Frontal cortex (tissue), 4 donors: ENCODE results near the gene MYO1E. TPM values are rescaled to one million over a fixed set of nuclear protein-coding genes. Genes with fewer than 3 reads are reported as not detected.
A peak's percentile ranks its signal among the peaks of the same experiment; 100 is the strongest.
"Not testable (repeated sequence)": the region's sequence is repeated elsewhere in the genome, so short reads cannot be mapped to it uniquely, and the experiment has no call there.

ENCODE experiments used
- DNase-seq, 2 donors: peaks; one replicate each; pipeline ENCODE4 v3.0.0; 2012; ENCODE audit warnings: low spot score in 2 of 2
- FAIRE-seq: peaks from 2 replicates; lab custom pipeline; 2012; peaks lifted over from hg19 to GRCh38; lab: Jason Lieb, UNC
- small RNA-seq: library from RNA; depleted of rRNA; stranded (forward); fragments of <200 nt; gene quantifications from one replicate; pipeline ENCODE3, GENCODE V24; 2014
- total RNA-seq: library from RNA; depleted of rRNA; stranded (reverse); fragments of >200 nt; gene quantifications from one replicate; pipeline ENCODE4 v1.2.3, GENCODE V29; 2014
- donor health status: control.
- donor health status: control.
- donor health status: control.

Gene MYO1E
- total RNA-seq, 1 donor from 2014 or later: 11.8 TPM

DNA sequence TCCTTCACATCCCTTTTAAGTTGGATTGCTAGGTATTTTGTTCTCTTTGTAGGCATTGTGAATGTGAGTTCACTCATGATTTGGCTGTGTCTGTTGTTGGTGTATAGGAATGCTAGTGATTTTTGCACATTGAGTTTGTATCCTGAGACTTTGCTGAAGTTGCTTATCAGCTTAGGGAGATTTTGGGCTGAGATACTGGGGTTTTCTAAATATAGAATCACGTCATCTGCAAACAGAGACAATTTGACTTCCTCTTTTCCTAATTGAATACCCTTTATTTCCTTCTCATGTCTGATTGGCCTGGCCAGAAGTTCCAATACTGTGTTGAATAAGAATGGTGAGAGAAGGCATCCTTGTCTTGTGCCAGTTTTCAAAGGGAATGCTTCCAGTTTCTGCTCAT is 245.4 kb downstream of the MYO1E start:
- not testable (repeated sequence) for DNase-seq, FAIRE-seq

DNA sequence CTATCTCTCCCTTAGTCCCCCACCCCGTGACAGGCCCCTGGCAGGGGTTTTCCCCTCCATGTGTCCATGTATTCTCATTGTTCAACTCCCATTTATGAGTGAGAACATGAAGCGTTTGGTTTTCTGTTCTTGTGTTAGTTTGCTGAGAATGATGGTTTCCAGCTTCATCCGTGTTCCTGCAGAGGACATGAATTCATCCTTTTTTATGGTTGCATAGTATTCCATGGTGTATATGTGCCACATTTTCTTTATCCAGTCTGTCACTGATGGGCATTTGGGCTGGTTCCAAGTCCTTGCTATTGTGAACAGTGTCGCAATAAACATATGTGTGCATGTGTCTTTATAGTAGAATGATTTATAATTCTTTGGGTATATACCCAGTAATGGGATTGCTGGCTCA is 247.0 kb downstream of the MYO1E start:
- not testable (repeated sequence) for DNase-seq, FAIRE-seq

DNA sequence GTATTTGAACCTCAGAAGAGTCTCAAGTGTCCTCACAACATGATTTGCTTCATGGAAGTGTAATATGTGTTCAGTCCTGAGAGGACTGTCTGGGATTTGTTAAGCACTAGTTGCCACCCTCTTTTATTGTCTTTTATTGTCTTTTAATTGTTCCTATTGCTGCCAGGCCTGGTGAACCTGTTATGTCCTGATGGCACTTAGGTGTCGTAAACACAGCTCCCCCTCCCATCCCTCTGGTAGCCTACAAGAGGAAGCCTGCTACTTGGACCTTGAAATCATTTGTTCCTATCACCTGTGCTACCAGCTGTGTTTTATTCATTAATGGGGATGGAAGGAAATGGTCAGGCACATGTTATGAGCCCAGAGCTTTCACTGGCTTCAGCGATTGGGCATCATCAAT is 248.4 kb downstream of the MYO1E start:
- FAIRE-seq: no peak
- no peak for DNase-seq

DNA sequence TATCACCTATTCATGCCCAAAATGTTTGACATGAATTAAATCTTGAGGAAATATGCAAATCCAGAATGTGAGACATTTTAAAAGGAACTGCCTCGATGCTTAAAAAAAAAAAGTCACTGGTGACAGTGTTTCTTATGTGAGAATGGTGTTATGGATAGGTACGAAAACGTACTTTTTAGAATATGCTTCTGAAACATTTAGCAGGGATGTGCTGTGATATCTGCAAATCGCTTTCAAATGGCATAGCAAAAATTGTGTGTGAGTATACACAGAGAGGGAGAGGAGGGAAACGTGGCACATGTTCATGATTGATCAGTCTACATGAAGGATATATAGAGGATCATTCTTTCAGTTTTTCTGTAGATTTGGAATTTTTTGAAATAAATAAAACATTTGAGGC is 251.7 kb downstream of the MYO1E start:
- DNase-seq: no peak
- FAIRE-seq: no peak

DNA sequence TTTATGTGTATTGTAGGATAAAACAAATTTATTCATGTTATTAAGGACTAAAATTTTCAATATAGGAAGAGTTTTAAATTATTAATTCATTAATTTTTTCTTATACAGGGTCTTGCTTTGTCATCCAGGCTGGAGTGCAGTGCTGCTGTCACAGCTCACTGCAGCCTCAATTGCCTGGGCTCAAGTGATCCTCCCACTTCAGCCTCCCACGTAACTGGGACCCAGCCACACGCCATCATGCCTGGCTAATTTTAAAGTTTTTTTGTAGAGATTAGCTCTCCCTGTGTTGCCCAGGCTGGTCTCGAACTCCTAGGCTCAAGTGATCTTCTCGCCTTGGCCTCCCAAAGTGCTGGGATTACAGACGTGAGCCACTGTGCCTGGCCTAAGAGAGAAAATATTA is 253.0 kb downstream of the MYO1E start:
- DNase-seq (no peak), FAIRE-seq (no peak)

DNA sequence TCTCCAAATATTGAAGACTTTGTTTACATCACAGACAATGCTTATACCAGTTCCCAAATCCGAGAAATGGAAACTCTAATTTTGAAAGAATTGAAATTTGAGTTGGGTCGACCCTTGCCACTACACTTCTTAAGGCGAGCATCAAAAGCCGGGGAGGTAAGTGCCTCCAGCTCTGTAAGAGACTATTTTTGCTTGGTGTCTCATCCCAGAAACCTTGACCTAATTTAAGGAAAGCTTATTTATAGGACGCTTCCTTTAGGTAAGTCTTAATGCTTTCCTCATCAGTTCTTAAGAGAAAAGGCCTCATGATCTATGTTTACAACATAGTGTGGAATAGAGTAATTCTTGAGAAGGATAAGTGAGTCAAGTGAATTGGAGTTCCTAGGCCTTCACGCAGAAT is 255.9 kb downstream of the MYO1E start:
- FAIRE-seq (no peak), DNase-seq (no peak)

DNA sequence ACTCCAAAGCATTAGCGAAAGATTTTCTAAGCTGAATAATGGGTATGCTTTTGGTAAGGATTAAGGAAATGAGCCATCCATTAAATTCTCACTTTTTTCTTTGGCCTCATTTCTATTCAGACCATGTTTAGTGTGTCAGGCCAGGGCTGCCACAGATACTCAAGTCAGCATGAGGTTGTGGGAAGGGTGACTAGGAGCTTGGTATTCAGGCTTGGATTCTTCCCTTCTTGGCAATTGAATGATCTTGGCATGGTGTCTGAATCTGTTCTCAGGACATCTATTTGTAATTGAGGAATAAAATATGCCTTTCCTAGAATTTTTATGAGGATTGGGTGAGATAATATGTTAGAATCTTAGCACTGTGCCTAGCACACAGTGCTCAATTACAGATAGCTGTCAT is 256.5 kb downstream of the MYO1E start:
- no peak for DNase-seq
- no peak for FAIRE-seq

DNA sequence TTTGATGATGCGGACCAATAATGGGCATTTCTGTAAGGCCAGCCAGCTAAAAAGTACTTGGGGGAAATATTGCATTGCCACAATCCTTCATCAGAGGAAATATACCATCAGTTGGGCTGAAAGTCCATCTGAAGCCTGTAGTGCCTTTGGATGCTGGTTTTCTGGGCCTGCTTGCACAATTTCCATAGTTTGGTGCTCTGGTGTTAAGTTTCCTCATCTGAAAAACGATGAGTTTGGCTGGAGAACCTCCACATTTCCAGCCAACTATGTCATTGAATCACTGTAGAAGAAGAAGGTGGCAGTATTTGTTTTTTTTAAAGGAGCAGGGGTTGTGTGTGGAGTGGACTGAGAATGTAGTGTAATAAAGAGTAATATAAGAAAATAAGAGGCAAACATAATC is 257.6 kb downstream of the MYO1E start:
- DNase-seq (no peak), FAIRE-seq (no peak)

DNA sequence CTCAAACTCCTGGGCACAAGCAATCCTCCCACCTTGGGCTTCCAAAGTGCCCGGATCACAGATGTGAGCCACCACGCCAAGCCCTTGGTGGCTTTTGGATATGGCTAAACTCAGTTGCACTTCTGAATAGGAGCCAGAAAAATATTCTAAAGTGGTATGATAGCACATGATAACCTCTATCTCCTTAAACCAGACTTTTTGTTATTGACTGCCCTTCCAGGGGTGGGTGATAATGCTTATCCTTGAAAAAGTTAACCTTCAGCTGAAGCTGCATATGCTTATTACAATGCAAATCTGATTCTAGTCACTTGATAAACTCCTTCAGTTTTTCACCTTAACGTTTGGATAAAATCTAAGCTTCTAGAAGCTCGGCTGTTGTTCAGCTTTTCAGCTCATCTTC is 261.4 kb downstream of the MYO1E start:
- FAIRE-seq (no peak), DNase-seq (no peak)

DNA sequence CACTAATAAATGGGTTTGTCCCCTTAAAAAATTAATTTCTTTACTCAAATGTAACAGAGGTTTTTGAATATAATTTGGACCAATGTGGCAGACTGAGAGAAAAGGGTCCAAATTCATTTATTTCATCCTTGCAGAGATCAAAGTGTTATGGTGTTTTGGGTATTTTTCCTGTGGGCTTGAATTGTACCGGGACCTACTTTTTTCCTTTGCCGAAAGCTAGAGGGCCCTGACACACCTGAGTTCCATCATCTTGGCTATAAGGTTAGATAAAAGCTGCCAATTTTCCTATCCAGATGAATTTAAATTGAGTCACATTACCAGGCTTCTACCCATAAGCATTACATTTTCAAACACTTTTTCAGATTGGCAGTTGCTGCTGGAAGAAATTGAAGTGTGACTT is 266.8 kb downstream of the MYO1E start:
- DNase-seq (no peak), FAIRE-seq (no peak)

DNA sequence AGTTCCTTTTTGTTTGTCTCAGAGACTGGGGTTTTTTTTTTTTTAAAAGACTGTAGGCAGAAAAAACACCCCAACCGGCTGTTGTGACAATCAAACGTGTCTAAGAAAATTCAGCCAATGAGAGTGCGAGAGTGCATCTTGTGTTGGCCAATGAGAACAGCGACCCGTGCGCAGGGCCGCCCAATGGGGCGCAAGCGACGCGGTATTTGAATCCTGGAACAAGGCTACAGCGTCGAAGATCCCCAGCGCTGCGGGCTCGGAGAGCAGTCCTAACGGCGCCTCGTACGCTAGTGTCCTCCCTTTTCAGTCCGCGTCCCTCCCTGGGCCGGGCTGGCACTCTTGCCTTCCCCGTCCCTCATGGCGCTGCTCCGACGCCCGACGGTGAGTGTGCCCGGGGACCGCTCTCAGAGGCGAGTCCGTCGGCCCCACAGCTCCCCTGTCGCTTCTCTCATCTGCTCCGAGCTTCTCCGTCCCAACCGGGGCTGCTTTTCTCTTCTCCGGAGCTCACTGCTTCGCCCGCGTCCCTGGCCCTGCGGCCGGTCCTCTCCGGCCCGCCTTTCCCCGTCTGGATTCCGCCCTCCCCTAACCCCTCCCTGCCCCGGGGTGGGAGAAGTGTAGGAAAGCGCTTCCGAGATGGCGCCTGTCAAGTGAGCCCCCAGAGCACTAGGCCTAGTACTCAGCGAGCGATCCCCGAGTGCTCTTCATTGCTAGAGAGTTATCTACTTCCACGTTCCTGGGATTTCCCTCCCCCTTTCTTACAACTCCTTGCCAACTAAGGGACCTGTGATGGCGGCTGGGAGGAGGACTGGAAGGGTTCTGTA is 267.5 kb downstream of the MYO1E start, which contains the start of gene CCNB2:
CCNB2 (plus strand) TSS at position 235 of the 821 bp plus-strand sequence; CDS start at position 358, 123 bp downstream.
- DNase-seq: peak; percentile 74 to 94
- FAIRE-seq: peak; percentile 39

DNA sequence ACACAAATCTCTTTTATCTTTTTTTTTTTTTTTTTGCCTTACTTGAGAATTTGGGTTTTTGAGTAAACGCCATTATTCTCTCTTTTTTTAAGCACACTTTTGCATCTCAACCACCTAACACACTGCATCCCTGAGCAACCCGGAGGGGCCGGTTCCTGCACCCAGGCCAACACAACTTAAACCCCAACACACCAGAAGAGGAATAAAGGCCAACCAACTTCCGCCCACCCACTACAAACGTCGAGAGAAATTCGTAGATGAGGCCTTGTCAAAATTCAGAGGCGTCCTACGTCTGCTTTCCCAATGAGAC is 268.1 kb downstream of the MYO1E start:
- DNase-seq: no peak
- FAIRE-seq: no peak

DNA sequence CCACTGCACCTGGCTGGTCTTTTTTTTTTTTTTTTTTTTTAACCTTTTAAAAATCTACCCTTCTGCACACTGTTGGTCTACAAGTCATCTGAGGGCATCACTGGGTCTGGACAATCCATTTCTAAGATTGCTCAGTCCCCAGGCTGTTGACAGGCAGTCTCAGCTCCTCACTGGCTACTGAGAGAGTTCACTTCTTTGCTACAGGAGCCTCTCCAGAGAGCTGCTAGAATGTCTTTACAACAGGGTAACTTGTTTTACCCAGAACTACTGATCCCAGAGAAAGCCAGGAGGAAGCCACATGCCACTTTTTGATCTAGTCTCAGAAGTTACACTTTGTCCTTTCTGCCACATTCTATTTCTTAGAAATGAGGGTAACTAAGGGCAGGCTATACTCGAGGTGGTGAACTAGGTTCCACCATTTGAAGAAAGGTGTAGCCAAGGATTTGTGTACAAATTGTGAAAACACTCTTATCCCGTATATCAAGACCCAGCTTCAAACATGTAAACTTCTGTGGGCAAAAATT is 273.4 kb downstream of the MYO1E start:
- FAIRE-seq (no peak), DNase-seq (no peak)

DNA sequence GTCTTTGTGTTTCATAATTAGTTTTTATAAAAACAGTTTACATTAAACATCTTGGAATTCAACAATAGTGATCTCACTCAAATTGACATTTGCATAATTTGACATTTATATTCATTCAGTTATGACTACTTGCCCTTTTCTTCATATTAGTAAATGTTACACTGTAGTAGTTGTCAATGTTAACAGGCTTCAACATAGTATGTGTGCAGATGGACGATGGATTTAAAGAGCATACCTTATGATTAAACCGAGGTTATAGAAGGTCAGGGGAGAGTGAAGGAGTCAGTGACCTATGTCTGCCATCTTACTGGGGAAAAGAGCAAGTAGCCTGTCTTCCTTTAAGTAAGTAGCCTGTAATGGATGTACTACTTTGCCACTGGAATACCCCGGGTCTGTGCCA is 276.2 kb downstream of the MYO1E start:
- FAIRE-seq: no peak
- no peak for DNase-seq

DNA sequence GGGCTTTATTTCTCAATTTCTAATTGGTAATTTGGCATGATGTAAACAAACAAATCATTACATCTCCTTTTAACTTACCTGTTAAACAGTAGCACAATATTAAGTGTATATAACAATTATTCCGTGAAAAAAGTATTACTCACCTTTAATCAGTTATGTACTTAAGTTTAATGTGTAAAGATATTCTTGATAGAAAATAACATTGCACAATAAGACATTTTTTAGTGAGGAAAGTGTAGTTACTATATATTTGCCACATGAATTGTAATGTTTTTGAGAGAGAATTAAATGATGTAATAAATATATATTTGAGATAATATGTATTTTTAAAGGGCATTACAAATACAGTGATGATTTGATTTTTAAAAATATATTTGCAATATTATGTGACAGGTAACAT is 278.6 kb downstream of the MYO1E start:
- DNase-seq (no peak), FAIRE-seq (peak; percentile 21)

DNA sequence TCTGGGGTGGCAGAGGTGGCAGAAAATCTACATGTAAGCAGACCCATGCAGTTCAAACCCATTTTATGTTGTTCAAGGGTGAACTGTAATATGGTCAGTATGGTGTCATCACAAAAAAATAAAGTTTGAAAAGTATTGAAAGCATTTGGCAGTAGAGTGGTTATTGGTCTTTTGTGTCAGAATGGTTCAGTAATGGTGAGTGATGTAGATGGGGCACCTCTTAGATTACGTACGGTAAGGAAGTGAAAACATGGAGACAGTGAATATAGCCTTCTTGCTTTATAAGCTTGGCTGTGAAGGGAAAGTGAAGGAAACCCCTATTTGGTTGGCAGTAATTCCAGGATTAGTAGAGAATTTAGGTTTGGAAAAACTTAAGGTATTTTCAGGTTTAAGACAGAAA is 284.9 kb downstream of the MYO1E start:
- no peak for FAIRE-seq
- DNase-seq: no peak

Small RNA genes within 50 kb of the gene (small RNA-seq; reads per million reads assigned to genes)
- gene MIR2116 (0.10 reads per million), gene RF00019 (not detected), gene RNU4-80P (not detected), gene RNU6-212P (not detected)

Other genes starting within 250 kb of the MYO1E start
- not detected for gene LDHAL6B, start 166.0 kb downstream of the MYO1E start, total RNA-seq
- gene FAM81A, start 65.3 kb upstream of the MYO1E start, total RNA-seq: 42.8 TPM
- gene GCNT3, start 238.9 kb upstream of the MYO1E start, total RNA-seq: 0.41 TPM